ENCODE data around the gene FMN1.

Gene FMN1

GRCh38 chr15:33200903-33201302 lies 6.4 kb upstream of the FMN1 start:
- DNase-seq: no peak

GRCh38 chr15:33200444-33200843 lies 5.9 kb upstream of the FMN1 start:
- DNase-seq: no peak

- DNase-seq: no peak
These were observed 4.0 kb upstream of the FMN1 start for GRCh38 chr15:33198541-33198940.

GRCh38 chr15:33197636-33198035 lies 3.1 kb upstream of the FMN1 start:
- no peak for DNase-seq

- DNase-seq: peak in 1 of 14 donors; percentile 68
These were observed 277 bp downstream of the FMN1 start for GRCh38 chr15:33194237-33194636.

- no peak for DNase-seq
These were observed 2.9 kb downstream of the FMN1 start for GRCh38 chr15:33191591-33191990.

- no peak for DNase-seq
These were observed 4.0 kb downstream of the FMN1 start for GRCh38 chr15:33190539-33190938.

- peak in 1 of 14 donors; percentile 5 for DNase-seq
These were observed 5.8 kb downstream of the FMN1 start for GRCh38 chr15:33188641-33189257.

GRCh38 chr15:33188159-33188558 lies 6.4 kb downstream of the FMN1 start:
- no peak for DNase-seq

- DNase-seq: no peak
These were observed 11.2 kb downstream of the FMN1 start for GRCh38 chr15:33183334-33183733.

- no peak for DNase-seq
These were observed 11.6 kb downstream of the FMN1 start for GRCh38 chr15:33182926-33183325.

- DNase-seq: no peak
These were observed 12.1 kb downstream of the FMN1 start for GRCh38 chr15:33182278-33182905.

GRCh38 chr15:33179874-33180273 lies 14.6 kb downstream of the FMN1 start:
- DNase-seq: no peak

- DNase-seq: no peak
These were observed 23.3 kb downstream of the FMN1 start for GRCh38 chr15:33171202-33171601.

- DNase-seq: no peak
These were observed 24.9 kb downstream of the FMN1 start for GRCh38 chr15:33169625-33170024.

GRCh38 chr15:33168444-33168843 lies 26.1 kb downstream of the FMN1 start:
- DNase-seq: no peak

- DNase-seq: no peak
These were observed 30.7 kb downstream of the FMN1 start for GRCh38 chr15:33163816-33164215.

GRCh38 chr15:33161209-33161608 lies 33.3 kb downstream of the FMN1 start:
- DNase-seq: no peak

- DNase-seq: no peak
These were observed 33.8 kb downstream of the FMN1 start for GRCh38 chr15:33160581-33161165.

- no peak for DNase-seq
These were observed 34.6 kb downstream of the FMN1 start for GRCh38 chr15:33159726-33160453.

GRCh38 chr15:33158366-33158765 lies 36.1 kb downstream of the FMN1 start:
- DNase-seq: no peak

GRCh38 chr15:33157371-33158037 lies 37.0 kb downstream of the FMN1 start:
- DNase-seq: no peak
